ENCODE measurements around the gene SLC15A3.

The SLC15A3 gene

DNA sequence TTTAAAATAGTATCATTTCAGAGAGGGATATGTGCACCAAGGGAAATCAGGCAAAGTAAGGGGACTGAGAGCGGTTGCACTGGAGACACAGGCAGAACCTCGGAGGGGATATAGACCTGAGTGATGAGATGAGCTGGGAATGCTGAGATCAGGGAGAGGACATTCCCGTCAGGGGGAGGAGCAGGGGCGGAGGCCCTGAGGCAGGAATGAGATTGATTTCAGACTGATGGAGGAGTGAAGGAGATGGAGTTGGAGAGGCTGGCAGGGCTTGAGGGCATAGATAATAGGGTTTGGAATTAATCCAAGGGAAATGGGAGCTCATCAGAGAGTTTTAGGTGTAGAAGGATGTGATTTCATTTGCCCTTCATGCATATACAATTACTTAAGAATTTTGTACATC, 32.7 kb upstream of the SLC15A3 start:
- no peak for TF ChIP-seq TCF4 (CRISPR knock-in tag; IDR thresholded peaks at IDR 0.05; ENCODE audit: borderline replicate concordance)
- TF ChIP-seq ZFP3 (CRISPR knock-in tag; IDR thresholded peaks at IDR 0.05) = no peak
- no peak for TF ChIP-seq PPARA (CRISPR knock-in tag; IDR thresholded peaks at IDR 0.05; ENCODE audit: borderline replicate concordance)
- no peak for TF ChIP-seq ISL1 (CRISPR knock-in tag; IDR thresholded peaks at IDR 0.05)
- no peak for TF ChIP-seq SNAI2 (CRISPR knock-in tag; IDR thresholded peaks at IDR 0.05)
- TF ChIP-seq ZNF565 (CRISPR knock-in tag; conservative IDR thresholded peaks at IDR 0.05; ENCODE audit: low read depth) = no peak
- no peak for TF ChIP-seq GLIS3 (CRISPR knock-in tag; IDR thresholded peaks at IDR 0.05)
- TF ChIP-seq, protein P1, sequence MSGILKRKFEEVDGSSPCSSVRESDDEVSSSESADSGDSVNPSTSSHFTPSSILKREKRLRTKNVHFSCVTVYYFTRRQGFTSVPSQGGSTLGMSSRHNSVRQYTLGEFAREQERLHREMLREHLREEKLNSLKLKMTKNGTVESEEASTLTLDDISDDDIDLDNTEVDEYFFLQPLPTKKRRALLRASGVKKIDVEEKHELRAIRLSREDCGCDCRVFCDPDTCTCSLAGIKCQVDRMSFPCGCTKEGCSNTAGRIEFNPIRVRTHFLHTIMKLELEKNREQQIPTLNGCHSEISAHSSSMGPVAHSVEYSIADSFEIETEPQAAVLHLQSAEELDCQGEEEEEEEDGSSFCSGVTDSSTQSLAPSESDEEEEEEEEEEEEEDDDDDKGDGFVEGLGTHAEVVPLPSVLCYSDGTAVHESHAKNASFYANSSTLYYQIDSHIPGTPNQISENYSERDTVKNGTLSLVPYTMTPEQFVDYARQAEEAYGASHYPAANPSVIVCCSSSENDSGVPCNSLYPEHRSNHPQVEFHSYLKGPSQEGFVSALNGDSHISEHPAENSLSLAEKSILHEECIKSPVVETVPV (CRISPR knock-in tag; IDR thresholded peaks at IDR 0.05) = no peak
- TF ChIP-seq, protein P2, sequence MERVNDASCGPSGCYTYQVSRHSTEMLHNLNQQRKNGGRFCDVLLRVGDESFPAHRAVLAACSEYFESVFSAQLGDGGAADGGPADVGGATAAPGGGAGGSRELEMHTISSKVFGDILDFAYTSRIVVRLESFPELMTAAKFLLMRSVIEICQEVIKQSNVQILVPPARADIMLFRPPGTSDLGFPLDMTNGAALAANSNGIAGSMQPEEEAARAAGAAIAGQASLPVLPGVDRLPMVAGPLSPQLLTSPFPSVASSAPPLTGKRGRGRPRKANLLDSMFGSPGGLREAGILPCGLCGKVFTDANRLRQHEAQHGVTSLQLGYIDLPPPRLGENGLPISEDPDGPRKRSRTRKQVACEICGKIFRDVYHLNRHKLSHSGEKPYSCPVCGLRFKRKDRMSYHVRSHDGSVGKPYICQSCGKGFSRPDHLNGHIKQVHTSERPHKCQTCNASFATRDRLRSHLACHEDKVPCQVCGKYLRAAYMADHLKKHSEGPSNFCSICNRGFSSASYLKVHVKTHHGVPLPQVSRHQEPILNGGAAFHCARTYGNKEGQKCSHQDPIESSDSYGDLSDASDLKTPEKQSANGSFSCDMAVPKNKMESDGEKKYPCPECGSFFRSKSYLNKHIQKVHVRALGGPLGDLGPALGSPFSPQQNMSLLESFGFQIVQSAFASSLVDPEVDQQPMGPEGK (CRISPR knock-in tag; IDR thresholded peaks at IDR 0.05; ENCODE audit: borderline replicate concordance) = no peak
- no peak for TF ChIP-seq ZC3H10 (CRISPR knock-in tag; IDR thresholded peaks at IDR 0.05)
- no peak for TF ChIP-seq TOX (CRISPR knock-in tag; IDR thresholded peaks at IDR 0.05; ENCODE audit: borderline replicate concordance)
- no peak for TF ChIP-seq ZFP30 (CRISPR knock-in tag; IDR thresholded peaks at IDR 0.05)
- TF ChIP-seq ZNF8 (CRISPR knock-in tag; IDR thresholded peaks at IDR 0.05) = no peak
- TF ChIP-seq, protein P3, sequence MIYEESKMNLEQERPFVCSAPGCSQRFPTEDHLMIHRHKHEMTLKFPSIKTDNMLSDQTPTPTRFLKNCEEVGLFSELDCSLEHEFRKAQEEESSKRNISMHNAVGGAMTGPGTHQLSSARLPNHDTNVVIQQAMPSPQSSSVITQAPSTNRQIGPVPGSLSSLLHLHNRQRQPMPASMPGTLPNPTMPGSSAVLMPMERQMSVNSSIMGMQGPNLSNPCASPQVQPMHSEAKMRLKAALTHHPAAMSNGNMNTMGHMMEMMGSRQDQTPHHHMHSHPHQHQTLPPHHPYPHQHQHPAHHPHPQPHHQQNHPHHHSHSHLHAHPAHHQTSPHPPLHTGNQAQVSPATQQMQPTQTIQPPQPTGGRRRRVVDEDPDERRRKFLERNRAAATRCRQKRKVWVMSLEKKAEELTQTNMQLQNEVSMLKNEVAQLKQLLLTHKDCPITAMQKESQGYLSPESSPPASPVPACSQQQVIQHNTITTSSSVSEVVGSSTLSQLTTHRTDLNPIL (CRISPR knock-in tag; IDR thresholded peaks at IDR 0.05; ENCODE audit: low read depth) = no peak
- no peak for TF ChIP-seq OSR1 (CRISPR knock-in tag; IDR thresholded peaks at IDR 0.05)
- ATAC-seq = no peak

DNA sequence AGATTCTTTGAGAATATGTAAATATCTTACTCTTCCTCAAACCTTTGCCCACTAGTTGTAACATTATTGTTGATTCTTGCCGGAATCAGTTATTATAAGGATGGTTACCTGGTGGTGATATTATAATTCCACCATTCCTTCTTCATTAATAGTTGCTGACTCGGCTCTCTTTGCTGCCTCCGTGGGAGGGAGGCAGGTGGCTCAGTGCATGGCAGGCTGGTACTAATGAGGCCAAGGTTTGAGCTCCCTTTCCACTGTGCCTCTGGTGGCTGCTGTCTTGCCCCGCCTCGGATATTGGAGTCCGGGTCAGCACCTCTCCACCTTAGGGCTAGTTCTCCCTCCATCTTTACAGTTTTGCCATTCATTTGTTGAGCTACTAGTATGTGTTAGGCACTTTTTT, 32.2 kb upstream of the SLC15A3 start:
- no peak for ATAC-seq

More for the DNA sequence above, 32.2 kb upstream of the SLC15A3 start:
- no peak for TF ChIP-seq CSDC2 (CRISPR knock-in tag; IDR thresholded peaks at IDR 0.05)
- TF ChIP-seq, protein P2 (CRISPR knock-in tag; IDR thresholded peaks at IDR 0.05; ENCODE audit: borderline replicate concordance) = no peak
- no peak for TF ChIP-seq BACH2 (CRISPR knock-in tag; IDR thresholded peaks at IDR 0.05; ENCODE audit: borderline replicate concordance)
- TF ChIP-seq ZNF565 (CRISPR knock-in tag; conservative IDR thresholded peaks at IDR 0.05; ENCODE audit: low read depth) = no peak
- TF ChIP-seq ZFP3 (CRISPR knock-in tag; IDR thresholded peaks at IDR 0.05) = no peak
- TF ChIP-seq OSR1 (CRISPR knock-in tag; IDR thresholded peaks at IDR 0.05) = no peak
- TF ChIP-seq ESRRG (CRISPR knock-in tag; IDR thresholded peaks at IDR 0.05) = no peak
- TF ChIP-seq, protein P3 (CRISPR knock-in tag; IDR thresholded peaks at IDR 0.05; ENCODE audit: low read depth) = no peak
- TF ChIP-seq ZNF70 (CRISPR knock-in tag; IDR thresholded peaks at IDR 0.05) = no peak
- no peak for TF ChIP-seq TCF4 (CRISPR knock-in tag; IDR thresholded peaks at IDR 0.05; ENCODE audit: borderline replicate concordance)
- no peak for TF ChIP-seq GLIS3 (CRISPR knock-in tag; IDR thresholded peaks at IDR 0.05)
- TF ChIP-seq ISL1 (CRISPR knock-in tag; IDR thresholded peaks at IDR 0.05) = no peak
- no peak for TF ChIP-seq SNAI2 (CRISPR knock-in tag; IDR thresholded peaks at IDR 0.05)
- TF ChIP-seq, protein P4, sequence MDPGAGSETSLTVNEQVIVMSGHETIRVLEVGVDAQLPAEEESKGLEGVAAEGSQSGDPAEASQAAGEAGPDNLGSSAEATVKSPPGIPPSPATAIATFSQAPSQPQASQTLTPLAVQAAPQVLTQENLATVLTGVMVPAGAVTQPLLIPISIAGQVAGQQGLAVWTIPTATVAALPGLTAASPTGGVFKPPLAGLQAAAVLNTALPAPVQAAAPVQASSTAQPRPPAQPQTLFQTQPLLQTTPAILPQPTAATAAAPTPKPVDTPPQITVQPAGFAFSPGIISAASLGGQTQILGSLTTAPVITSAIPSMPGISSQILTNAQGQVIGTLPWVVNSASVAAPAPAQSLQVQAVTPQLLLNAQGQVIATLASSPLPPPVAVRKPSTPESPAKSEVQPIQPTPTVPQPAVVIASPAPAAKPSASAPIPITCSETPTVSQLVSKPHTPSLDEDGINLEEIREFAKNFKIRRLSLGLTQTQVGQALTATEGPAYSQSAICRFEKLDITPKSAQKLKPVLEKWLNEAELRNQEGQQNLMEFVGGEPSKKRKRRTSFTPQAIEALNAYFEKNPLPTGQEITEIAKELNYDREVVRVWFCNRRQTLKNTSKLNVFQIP (CRISPR knock-in tag; IDR thresholded peaks at IDR 0.05; ENCODE audit: borderline replicate concordance, low read depth) = no peak
- TF ChIP-seq, protein P1 (CRISPR knock-in tag; IDR thresholded peaks at IDR 0.05) = no peak
- no peak for TF ChIP-seq ARNTL (CRISPR knock-in tag; IDR thresholded peaks at IDR 0.05; ENCODE audit: borderline replicate concordance, low read depth)
- TF ChIP-seq, protein P5, sequence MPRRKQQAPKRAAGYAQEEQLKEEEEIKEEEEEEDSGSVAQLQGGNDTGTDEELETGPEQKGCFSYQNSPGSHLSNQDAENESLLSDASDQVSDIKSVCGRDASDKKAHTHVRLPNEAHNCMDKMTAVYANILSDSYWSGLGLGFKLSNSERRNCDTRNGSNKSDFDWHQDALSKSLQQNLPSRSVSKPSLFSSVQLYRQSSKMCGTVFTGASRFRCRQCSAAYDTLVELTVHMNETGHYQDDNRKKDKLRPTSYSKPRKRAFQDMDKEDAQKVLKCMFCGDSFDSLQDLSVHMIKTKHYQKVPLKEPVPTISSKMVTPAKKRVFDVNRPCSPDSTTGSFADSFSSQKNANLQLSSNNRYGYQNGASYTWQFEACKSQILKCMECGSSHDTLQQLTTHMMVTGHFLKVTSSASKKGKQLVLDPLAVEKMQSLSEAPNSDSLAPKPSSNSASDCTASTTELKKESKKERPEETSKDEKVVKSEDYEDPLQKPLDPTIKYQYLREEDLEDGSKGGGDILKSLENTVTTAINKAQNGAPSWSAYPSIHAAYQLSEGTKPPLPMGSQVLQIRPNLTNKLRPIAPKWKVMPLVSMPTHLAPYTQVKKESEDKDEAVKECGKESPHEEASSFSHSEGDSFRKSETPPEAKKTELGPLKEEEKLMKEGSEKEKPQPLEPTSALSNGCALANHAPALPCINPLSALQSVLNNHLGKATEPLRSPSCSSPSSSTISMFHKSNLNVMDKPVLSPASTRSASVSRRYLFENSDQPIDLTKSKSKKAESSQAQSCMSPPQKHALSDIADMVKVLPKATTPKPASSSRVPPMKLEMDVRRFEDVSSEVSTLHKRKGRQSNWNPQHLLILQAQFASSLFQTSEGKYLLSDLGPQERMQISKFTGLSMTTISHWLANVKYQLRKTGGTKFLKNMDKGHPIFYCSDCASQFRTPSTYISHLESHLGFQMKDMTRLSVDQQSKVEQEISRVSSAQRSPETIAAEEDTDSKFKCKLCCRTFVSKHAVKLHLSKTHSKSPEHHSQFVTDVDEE (CRISPR knock-in tag; IDR thresholded peaks at IDR 0.05) = no peak
